ENCODE measurements around the gene TRIP4. TPM values are rescaled to one million over a fixed set of nuclear protein-coding genes. Genes with fewer than 3 reads are reported as not detected.

Gene TRIP4
- total RNA-seq, 2 experiments from 2014 or later: 22.1 to 29.8 TPM

- no peak overlapping the region for H3K27ac Mint-ChIP-seq
Observed at GRCh38 chr15:64441852-64442251, 54.2 kb downstream of the TRIP4 start.

GRCh38 chr15:64443016-64443415, 55.4 kb downstream of the TRIP4 start:
- H3K27me3 Mint-ChIP-seq: no peaks in the 10 kb centered on the region
- H3K36me3 Mint-ChIP-seq (ENCODE audit: low read depth): peaks cover 43% of the 10 kb centered on the region
- POLR2A ChIA-PET: no interaction called here
- CTCF ChIA-PET: interaction anchor here (0.6 to 1.4 kb wide), 5 partner anchors 10 to 312 kb away, joined by 3 to 4 read pairs (median 3); no protein-coding TSS in a partner anchor
- H3K4me3 Mint-ChIP-seq: no peak overlapping the region
- H3K27ac Mint-ChIP-seq: no peak overlapping the region
- H3K9me3 Mint-ChIP-seq: no peaks in the 10 kb centered on the region
- H3K4me1 Mint-ChIP-seq: peaks cover 57% of the 10 kb centered on the region
- no peak for DNase-seq

More at GRCh38 chr15:64441852-64442251, 54.2 kb downstream of the TRIP4 start:
- no peak for DNase-seq
- Mint-ChIP-seq H3K9me3 (peaks cover 2% of the 10 kb centered on the region), H3K4me1 (peaks cover 55% of the 10 kb centered on the region), H3K36me3 (ENCODE audit: low read depth) (peaks cover 40% of the 10 kb centered on the region), H3K27me3 (no peaks in the 10 kb centered on the region), H3K4me3 (no peak overlapping the region)
- CTCF ChIA-PET: interaction anchor here (0.6 kb wide), 1 partner anchor 10 kb away, joined by 3 read pairs; no protein-coding TSS in a partner anchor
- POLR2A ChIA-PET: no interaction called here

GRCh38 chr15:64443747-64444621, 56.3 kb downstream of the TRIP4 start:
- Mint-ChIP-seq H3K9me3 (no peaks in the 10 kb centered on the region), H3K4me1 (peaks cover 55% of the 10 kb centered on the region), H3K27me3 (no peaks in the 10 kb centered on the region), H3K4me3 (peak overlapping the region; percentile 58), H3K36me3 (ENCODE audit: low read depth) (peaks cover 41% of the 10 kb centered on the region), H3K27ac (peak overlapping the region; percentile 84)
- POLR2A ChIA-PET: interaction anchor here (0.5 to 1.0 kb wide), 2 partner anchors 16 to 431 kb away, joined by 5 read pairs; no protein-coding TSS in a partner anchor
- peak; percentile 13 for DNase-seq
- CTCF ChIA-PET: interaction anchor here (0.8 to 1.4 kb wide), 6 partner anchors 11 to 235 kb away, joined by 3 to 4 read pairs (median 3); no protein-coding TSS in a partner anchor

GRCh38 chr15:64444836-64445235, 57.2 kb downstream of the TRIP4 start:
- H3K4me1 Mint-ChIP-seq: peaks cover 56% of the 10 kb centered on the region
- CTCF ChIA-PET: interaction anchor here (0.9 kb wide), 1 partner anchor 11 kb away, joined by 4 read pairs; no protein-coding TSS in a partner anchor
- no peak for DNase-seq
- H3K27me3 Mint-ChIP-seq: no peaks in the 10 kb centered on the region
- POLR2A ChIA-PET: interaction anchor here (1.0 kb wide), 1 partner anchor 15 kb away, joined by 5 read pairs; no protein-coding TSS in a partner anchor
- H3K27ac Mint-ChIP-seq: peak overlapping the region; percentile 56
- no peak overlapping the region for H3K4me3 Mint-ChIP-seq
- H3K36me3 Mint-ChIP-seq (ENCODE audit: low read depth): peaks cover 40% of the 10 kb centered on the region
- no peaks in the 10 kb centered on the region for H3K9me3 Mint-ChIP-seq

- H3K36me3 Mint-ChIP-seq (ENCODE audit: low read depth): peaks cover 41% of the 10 kb centered on the region
- ChIA-PET POLR2A (no interaction called here), CTCF (interaction anchor here (1.1 kb wide), 1 partner anchor 10 kb away, joined by 4 read pairs; no protein-coding TSS in a partner anchor)
- peaks cover 61% of the 10 kb centered on the region for H3K4me1 Mint-ChIP-seq
- no peak for DNase-seq
- H3K27ac Mint-ChIP-seq: peak overlapping the region; percentile 72
- H3K27me3 Mint-ChIP-seq: no peaks in the 10 kb centered on the region
- no peak overlapping the region for H3K4me3 Mint-ChIP-seq
- H3K9me3 Mint-ChIP-seq: no peaks in the 10 kb centered on the region
Observed at GRCh38 chr15:64447536-64448315, 60.1 kb downstream of the TRIP4 start.

- Mint-ChIP-seq H3K9me3 (no peaks in the 10 kb centered on the region), H3K4me3 (no peak overlapping the region), H3K4me1 (peaks cover 39% of the 10 kb centered on the region), H3K27ac (no peak overlapping the region), H3K27me3 (no peaks in the 10 kb centered on the region), H3K36me3 (ENCODE audit: low read depth) (peaks cover 22% of the 10 kb centered on the region)
- DNase-seq: no peak
- CTCF ChIA-PET: interaction anchor here (0.6 kb wide), 1 partner anchor 452 kb away, joined by 5 read pairs; no protein-coding TSS in a partner anchor
- POLR2A ChIA-PET: no interaction called here
Observed at GRCh38 chr15:64452988-64453688, 65.5 kb downstream of the TRIP4 start.

- ChIA-PET POLR2A (no interaction called here), CTCF (interaction anchor here (0.6 kb wide), 2 partner anchors 451 to 874 kb away, joined by 3 to 5 read pairs; no protein-coding TSS in a partner anchor)
- Mint-ChIP-seq H3K36me3 (ENCODE audit: low read depth) (peaks cover 17% of the 10 kb centered on the region), H3K4me3 (no peak overlapping the region), H3K9me3 (no peaks in the 10 kb centered on the region), H3K27me3 (no peaks in the 10 kb centered on the region), H3K4me1 (peaks cover 33% of the 10 kb centered on the region), H3K27ac (no peak overlapping the region)
- DNase-seq: no peak
Observed at GRCh38 chr15:64453689-64454037, 66.0 kb downstream of the TRIP4 start.

GRCh38 chr15:64454282-64454681, 66.6 kb downstream of the TRIP4 start:
- Mint-ChIP-seq H3K27me3 (no peaks in the 10 kb centered on the region), H3K36me3 (ENCODE audit: low read depth) (peaks cover 17% of the 10 kb centered on the region), H3K27ac (no peak overlapping the region), H3K4me1 (peaks cover 35% of the 10 kb centered on the region), H3K9me3 (no peaks in the 10 kb centered on the region), H3K4me3 (no peak overlapping the region)
- DNase-seq: no peak
- ChIA-PET CTCF (interaction anchor here (0.6 kb wide), 2 partner anchors 59 to 874 kb away, joined by 3 to 9 read pairs; no protein-coding TSS in a partner anchor), POLR2A (no interaction called here)

- peaks cover 34% of the 10 kb centered on the region for H3K4me1 Mint-ChIP-seq
- no peak overlapping the region for H3K4me3 Mint-ChIP-seq
- ChIA-PET CTCF (interaction anchor here (1.0 kb wide), 1 partner anchor 12 kb away, joined by 4 read pairs; no protein-coding TSS in a partner anchor), POLR2A (no interaction called here)
- no peak overlapping the region for H3K27ac Mint-ChIP-seq
- no peaks in the 10 kb centered on the region for H3K27me3 Mint-ChIP-seq
- H3K9me3 Mint-ChIP-seq: no peaks in the 10 kb centered on the region
- H3K36me3 Mint-ChIP-seq (ENCODE audit: low read depth): peaks cover 13% of the 10 kb centered on the region
- DNase-seq: no peak
Observed at GRCh38 chr15:64455961-64456371, 68.3 kb downstream of the TRIP4 start.

GRCh38 chr15:64456634-64457108, 69.0 kb downstream of the TRIP4 start:
- H3K4me1 Mint-ChIP-seq: peaks cover 36% of the 10 kb centered on the region
- no peaks in the 10 kb centered on the region for H3K9me3 Mint-ChIP-seq
- DNase-seq: no peak
- H3K27ac Mint-ChIP-seq: no peak overlapping the region
- POLR2A ChIA-PET: no interaction called here
- no peak overlapping the region for H3K4me3 Mint-ChIP-seq
- peaks cover 13% of the 10 kb centered on the region for H3K36me3 Mint-ChIP-seq (ENCODE audit: low read depth)
- CTCF ChIA-PET: interaction anchor here (0.6 to 1.6 kb wide), 2 partner anchors 9 to 183 kb away, joined by 4 to 5 read pairs; no protein-coding TSS in a partner anchor
- no peaks in the 10 kb centered on the region for H3K27me3 Mint-ChIP-seq

- Mint-ChIP-seq H3K27ac (peak overlapping the region; percentile 90), H3K36me3 (ENCODE audit: low read depth) (peaks cover 23% of the 10 kb centered on the region), H3K4me3 (peak overlapping the region; percentile 85), H3K9me3 (no peaks in the 10 kb centered on the region), H3K4me1 (peaks cover 53% of the 10 kb centered on the region), H3K27me3 (no peaks in the 10 kb centered on the region)
- no peak for DNase-seq
- ChIA-PET POLR2A (interaction anchor here (0.6 to 1.4 kb wide), 4 partner anchors 15 to 530 kb away, joined by 3 to 11 read pairs (median 7); no protein-coding TSS in a partner anchor), CTCF (interaction anchor here (0.7 to 1.8 kb wide), 4 partner anchors 9 to 22 kb away, joined by 3 to 4 read pairs (median 4); no protein-coding TSS in a partner anchor)
Observed at GRCh38 chr15:64459066-64459781, 71.6 kb downstream of the TRIP4 start.
